ENCODE results near the gene TMIGD1.

GRCh38 chr17:30375661-30376060 is 41.8 kb upstream of the TMIGD1 start:
- TF ChIP-seq ARNT (IDR thresholded peaks at IDR 0.05) (no peak), SP1 (IDR thresholded peaks at IDR 0.05) (no peak), ZNF384 (IDR thresholded peaks at IDR 0.05) (no peak), FOXK2 (IDR thresholded peaks at IDR 0.05) (no peak)
